Right lobe of liver (tissue), 4 donors: ENCODE data around the gene TGM2.

Experiments used
- CTCF ChIP-seq, 4 donors: fragments of 200-600 bp in 3 of 4; fragments of 450-650 bp in 1 of 4; IDR thresholded peaks; one replicate each; pipeline versions ENCODE4 v1.5.1 to v1.8.0; 2016 to 2022; ENCODE audit warnings: antibody characterized with exemption in 4 of 4, mild to moderate bottlenecking in 2 of 4
- POLR2A ChIP-seq: fragments of 450-650 bp; IDR thresholded peaks from one replicate; pipeline ENCODE4 v1.6.1; 2017; ENCODE audit warnings: antibody characterized with exemption, mild to moderate bottlenecking
- donor health status: DM: no; HTN: no; CAD: no.
- donor health status: DM: no; HTN: no; CAD: no.
- donor health status: DM: no; HTN: yes; CAD: no.

- no peak for TF ChIP-seq CTCF (IDR thresholded peaks at IDR 0.05)
- TF ChIP-seq POLR2A = peak; percentile 1
Measured at GRCh38 chr20:38129893-38130609, 35.0 kb downstream of the TGM2 start.
